HG02870 (cell line): ENCODE results near the gene IL17D.
"Not testable (repeated sequence)": the region's sequence is repeated elsewhere in the genome, so short reads cannot be mapped to it uniquely, and the experiment has no call there.

Experiments used
- ATAC-seq: cut with Tn5 transposase; IDR thresholded peaks from one replicate; pipeline ENCODE4 v1.9.1; 2021; ENCODE audit warnings: mild to moderate bottlenecking, moderate library complexity; ENCODE audit not compliant: unreplicated experiment

IL17D gene

GRCh38 chr13:20702915-20703779 lies at the start of gene IL17D:
Gene IL17D, plus strand, starts transcription at chr13:20703699. Its CDS starts 303 bp downstream, at chr13:20704002.
- peak; percentile 32 for ATAC-seq

- no peak for ATAC-seq
Measured at GRCh38 chr13:20654156-20654555, 49.3 kb upstream of the IL17D start.

- ATAC-seq: no peak
Measured at GRCh38 chr13:20658451-20659040, 45.0 kb upstream of the IL17D start.

GRCh38 chr13:20664351-20664750 lies 39.1 kb upstream of the IL17D start:
- no peak for ATAC-seq

- ATAC-seq: no peak
Measured at GRCh38 chr13:20666948-20667347, 36.6 kb upstream of the IL17D start.

- no peak for ATAC-seq
Measured at GRCh38 chr13:20667857-20668437, 35.6 kb upstream of the IL17D start.

GRCh38 chr13:20669162-20669561 lies 34.3 kb upstream of the IL17D start:
- ATAC-seq: no peak

- no peak for ATAC-seq
Measured at GRCh38 chr13:20671789-20672188, 31.7 kb upstream of the IL17D start.

- no peak for ATAC-seq
Measured at GRCh38 chr13:20672772-20673171, 30.7 kb upstream of the IL17D start.

- no peak for ATAC-seq
Measured at GRCh38 chr13:20673715-20674114, 29.8 kb upstream of the IL17D start.

- ATAC-seq: no peak
Measured at GRCh38 chr13:20676213-20676612, 27.3 kb upstream of the IL17D start.

GRCh38 chr13:20678606-20679005 lies 24.9 kb upstream of the IL17D start:
- not testable (repeated sequence) for ATAC-seq

- no peak for ATAC-seq
Measured at GRCh38 chr13:20679879-20680278, 23.6 kb upstream of the IL17D start.

- no peak for ATAC-seq
Measured at GRCh38 chr13:20680416-20681080, 23.0 kb upstream of the IL17D start.

GRCh38 chr13:20681481-20681880 lies 22.0 kb upstream of the IL17D start:
- not testable (repeated sequence) for ATAC-seq

- ATAC-seq: no peak
Measured at GRCh38 chr13:20682061-20682460, 21.4 kb upstream of the IL17D start.

- ATAC-seq: no peak
Measured at GRCh38 chr13:20684041-20684440, 19.5 kb upstream of the IL17D start.

GRCh38 chr13:20684546-20684945 lies 19.0 kb upstream of the IL17D start:
- no peak for ATAC-seq

GRCh38 chr13:20685092-20685491 lies 18.4 kb upstream of the IL17D start:
- no peak for ATAC-seq

GRCh38 chr13:20686167-20686566 lies 17.3 kb upstream of the IL17D start:
- no peak for ATAC-seq

- ATAC-seq: no peak
Measured at GRCh38 chr13:20686863-20687579, 16.5 kb upstream of the IL17D start.
